ENCODE results near the gene DCAF17. TPM values are rescaled to one million over a fixed set of nuclear protein-coding genes. Genes with fewer than 3 reads are reported as not detected.
A peak's percentile ranks its signal among the peaks of the same experiment; 100 is the strongest.

Gene DCAF17
- polyA plus RNA-seq, 2 donors = 2.5 to 3.3 TPM

- Histone ChIP-seq H3K9me3 (ENCODE audit: control insufficient read depth in 2 of 2, insufficient read depth in 1 of 2, low read depth in 1 of 2, low read length in 1 of 2) (no peaks in the 10 kb centered on the region), H3K4me1 (ENCODE audit: control insufficient read depth in 2 of 2, insufficient read depth in 2 of 2, low read length in 1 of 2) (no peaks in the 10 kb centered on the region), H3K27me3 (ENCODE audit: control insufficient read depth in 1 of 2, insufficient read depth in 2 of 2, low read length in 2 of 2) (no peaks in the 10 kb centered on the region), H3K27ac (ENCODE audit: low read depth in 2 of 2, low read length in 1 of 2) (no peak overlapping the region), H3K36me3 (ENCODE audit: control insufficient read depth in 2 of 2, insufficient read depth in 2 of 2, low read length in 1 of 2) (no peaks in the 10 kb centered on the region), H3K4me3 (ENCODE audit: low read depth in 1 of 2, low read length in 2 of 2) (no peak overlapping the region)
These were observed 34.7 kb upstream of the DCAF17 start for GRCh38 chr2:171399292-171399691.

- H3K4me1 ChIP-seq (ENCODE audit: control insufficient read depth in 2 of 2, insufficient read depth in 2 of 2, low read length in 1 of 2) = no peaks in the 10 kb centered on the region
- no peak overlapping the region for H3K27ac ChIP-seq (ENCODE audit: low read depth in 2 of 2, low read length in 1 of 2)
- WGBS, 2 donors = 83 to 89% methylated on average over 3 of the region's 3 CpGs
- no peaks in the 10 kb centered on the region for H3K36me3 ChIP-seq (ENCODE audit: control insufficient read depth in 2 of 2, insufficient read depth in 2 of 2, low read length in 1 of 2)
- no peak overlapping the region for H3K4me3 ChIP-seq (ENCODE audit: low read depth in 1 of 2, low read length in 2 of 2)
- H3K27me3 ChIP-seq (ENCODE audit: control insufficient read depth in 1 of 2, insufficient read depth in 2 of 2, low read length in 2 of 2) = no peaks in the 10 kb centered on the region
- H3K9me3 ChIP-seq (ENCODE audit: control insufficient read depth in 2 of 2, insufficient read depth in 1 of 2, low read depth in 1 of 2, low read length in 1 of 2) = no peaks in the 10 kb centered on the region
These were observed 33.6 kb upstream of the DCAF17 start for GRCh38 chr2:171400395-171400794.

DNA sequence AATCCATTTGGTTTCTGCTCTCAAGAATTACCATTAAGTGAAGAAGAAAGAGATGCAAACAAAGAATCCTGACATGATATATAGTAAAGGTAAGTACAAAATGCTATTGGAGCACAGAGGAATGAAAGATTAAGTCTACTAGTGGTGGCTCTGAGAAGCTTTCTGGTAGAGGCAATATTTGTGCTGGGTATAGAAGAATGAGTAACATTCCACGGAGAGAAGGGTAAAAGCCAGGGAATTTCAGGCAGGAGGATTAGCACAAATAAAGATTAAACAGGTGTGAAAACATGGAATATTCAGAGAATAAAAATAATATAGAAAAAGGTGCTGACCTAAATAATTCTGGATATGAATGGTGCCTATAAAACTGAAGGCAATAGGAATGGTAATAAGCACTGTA is 32.1 kb upstream of the DCAF17 start:
- no peaks in the 10 kb centered on the region for H3K36me3 ChIP-seq (ENCODE audit: control insufficient read depth in 2 of 2, insufficient read depth in 2 of 2, low read length in 1 of 2)
- no peaks in the 10 kb centered on the region for H3K9me3 ChIP-seq (ENCODE audit: control insufficient read depth in 2 of 2, insufficient read depth in 1 of 2, low read depth in 1 of 2, low read length in 1 of 2)
- H3K27ac ChIP-seq (ENCODE audit: low read depth in 2 of 2, low read length in 1 of 2) = no peak overlapping the region
- H3K27me3 ChIP-seq (ENCODE audit: control insufficient read depth in 1 of 2, insufficient read depth in 2 of 2, low read length in 2 of 2) = no peaks in the 10 kb centered on the region
- H3K4me3 ChIP-seq (ENCODE audit: low read depth in 1 of 2, low read length in 2 of 2) = no peak overlapping the region
- no peaks in the 10 kb centered on the region for H3K4me1 ChIP-seq (ENCODE audit: control insufficient read depth in 2 of 2, insufficient read depth in 2 of 2, low read length in 1 of 2)
- 97% methylated on average over 1 of the region's 1 CpG for WGBS, 2 donors

DNA sequence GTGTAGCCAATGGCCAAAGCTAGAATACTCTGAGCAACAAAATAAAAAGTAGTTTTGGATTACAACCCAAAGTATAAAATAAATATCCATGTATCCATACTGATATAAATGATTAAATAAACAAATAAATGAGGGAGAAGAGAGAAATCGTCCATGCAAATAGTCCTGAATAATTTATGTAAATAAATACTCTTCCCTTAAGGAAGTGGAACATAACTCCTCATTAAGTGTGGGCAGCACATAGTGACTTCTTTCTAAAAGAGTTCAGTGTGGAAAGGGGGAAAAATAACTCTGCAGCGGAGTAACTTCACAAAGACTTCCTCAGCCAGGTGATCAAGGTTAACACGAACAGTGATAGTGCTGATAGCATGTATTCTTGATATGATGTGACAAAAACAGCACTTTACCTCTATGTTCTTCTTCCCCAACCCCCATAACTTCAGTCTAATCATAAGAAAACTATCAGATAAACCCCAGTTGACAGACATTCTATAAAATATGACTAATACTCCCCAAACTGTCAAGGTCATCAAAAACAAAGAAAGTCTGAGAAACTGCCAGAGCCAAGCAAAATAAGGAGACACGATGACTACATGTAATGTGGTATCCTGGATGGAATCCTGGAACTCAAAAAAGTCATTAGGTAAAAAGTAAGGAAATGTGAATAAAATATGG is 31.0 kb upstream of the DCAF17 start:
- Histone ChIP-seq H3K4me1 (ENCODE audit: control insufficient read depth in 2 of 2, insufficient read depth in 2 of 2, low read length in 1 of 2) (no peaks in the 10 kb centered on the region), H3K9me3 (ENCODE audit: control insufficient read depth in 2 of 2, insufficient read depth in 1 of 2, low read depth in 1 of 2, low read length in 1 of 2) (no peaks in the 10 kb centered on the region)
- WGBS, 2 donors = 70 to 81% methylated on average over 4 of the region's 4 CpGs

DNA sequence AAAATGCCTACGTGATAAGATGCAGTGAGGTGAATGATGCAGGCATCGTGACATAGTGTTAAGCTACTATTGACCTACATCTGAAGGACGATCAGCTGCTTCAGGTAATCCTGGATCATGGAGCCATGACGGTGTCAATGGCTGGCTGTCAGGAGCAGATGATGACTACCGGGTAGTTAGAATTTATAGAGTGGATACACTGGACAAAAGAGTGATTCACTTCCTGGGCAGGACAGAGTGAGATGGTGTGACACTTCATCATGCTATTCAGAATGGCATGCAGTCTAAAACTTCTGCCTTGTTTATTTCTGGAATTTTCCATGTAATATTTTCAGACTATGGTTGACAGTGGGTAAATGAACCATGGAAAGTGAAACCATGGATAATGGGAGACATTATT is 29.8 kb upstream of the DCAF17 start:
- Histone ChIP-seq H3K4me3 (ENCODE audit: low read depth in 1 of 2, low read length in 2 of 2) (no peak overlapping the region), H3K4me1 (ENCODE audit: control insufficient read depth in 2 of 2, insufficient read depth in 2 of 2, low read length in 1 of 2) (no peaks in the 10 kb centered on the region), H3K9me3 (ENCODE audit: control insufficient read depth in 2 of 2, insufficient read depth in 1 of 2, low read depth in 1 of 2, low read length in 1 of 2) (no peaks in the 10 kb centered on the region), H3K27me3 (ENCODE audit: control insufficient read depth in 1 of 2, insufficient read depth in 2 of 2, low read length in 2 of 2) (no peaks in the 10 kb centered on the region), H3K27ac (ENCODE audit: low read depth in 2 of 2, low read length in 1 of 2) (no peak overlapping the region), H3K36me3 (ENCODE audit: control insufficient read depth in 2 of 2, insufficient read depth in 2 of 2, low read length in 1 of 2) (no peaks in the 10 kb centered on the region)
- WGBS, 2 donors = 68 to 82% methylated on average over 5 of the region's 5 CpGs

More for the DNA sequence above, 31.0 kb upstream of the DCAF17 start:
- Histone ChIP-seq H3K36me3 (ENCODE audit: control insufficient read depth in 2 of 2, insufficient read depth in 2 of 2, low read length in 1 of 2) (no peaks in the 10 kb centered on the region), H3K27me3 (ENCODE audit: control insufficient read depth in 1 of 2, insufficient read depth in 2 of 2, low read length in 2 of 2) (no peaks in the 10 kb centered on the region), H3K4me3 (ENCODE audit: low read depth in 1 of 2, low read length in 2 of 2) (no peak overlapping the region), H3K27ac (ENCODE audit: low read depth in 2 of 2, low read length in 1 of 2) (no peak overlapping the region)

GRCh38 chr2:171404719-171405118 is 29.3 kb upstream of the DCAF17 start:
- Histone ChIP-seq H3K4me3 (ENCODE audit: low read depth in 1 of 2, low read length in 2 of 2) (no peak overlapping the region), H3K27me3 (ENCODE audit: control insufficient read depth in 1 of 2, insufficient read depth in 2 of 2, low read length in 2 of 2) (no peaks in the 10 kb centered on the region), H3K9me3 (ENCODE audit: control insufficient read depth in 2 of 2, insufficient read depth in 1 of 2, low read depth in 1 of 2, low read length in 1 of 2) (no peaks in the 10 kb centered on the region), H3K27ac (ENCODE audit: low read depth in 2 of 2, low read length in 1 of 2) (peak overlapping the region in 1 of 2 donors; percentile 19), H3K4me1 (ENCODE audit: control insufficient read depth in 2 of 2, insufficient read depth in 2 of 2, low read length in 1 of 2) (no peaks in the 10 kb centered on the region), H3K36me3 (ENCODE audit: control insufficient read depth in 2 of 2, insufficient read depth in 2 of 2, low read length in 1 of 2) (no peaks in the 10 kb centered on the region)
- 89 to 94% methylated on average over 2 of the region's 2 CpGs for WGBS, 2 donors

DNA sequence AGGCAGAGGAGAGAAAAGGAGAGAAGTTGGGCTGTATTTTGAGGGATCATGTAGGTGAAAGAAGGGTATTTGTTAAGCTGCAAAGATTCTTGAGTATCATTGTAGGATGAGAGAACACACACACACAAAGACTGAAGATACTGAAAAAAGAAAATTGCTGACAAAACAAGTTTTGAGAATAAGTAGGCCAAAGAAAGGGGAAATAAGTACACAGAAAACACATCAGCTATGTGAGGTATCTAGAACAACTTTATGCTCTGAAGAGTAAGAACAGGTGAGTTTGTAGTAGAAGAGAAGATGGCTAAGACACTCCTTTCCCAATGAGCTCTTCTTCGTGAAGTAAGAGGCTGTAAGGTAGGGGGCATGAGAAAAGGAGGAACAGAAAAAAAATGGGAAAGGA is 28.5 kb upstream of the DCAF17 start:
- Histone ChIP-seq H3K9me3 (ENCODE audit: control insufficient read depth in 2 of 2, insufficient read depth in 1 of 2, low read depth in 1 of 2, low read length in 1 of 2) (no peaks in the 10 kb centered on the region), H3K27me3 (ENCODE audit: control insufficient read depth in 1 of 2, insufficient read depth in 2 of 2, low read length in 2 of 2) (no peaks in the 10 kb centered on the region), H3K4me3 (ENCODE audit: low read depth in 1 of 2, low read length in 2 of 2) (no peak overlapping the region), H3K4me1 (ENCODE audit: control insufficient read depth in 2 of 2, insufficient read depth in 2 of 2, low read length in 1 of 2) (no peaks in the 10 kb centered on the region), H3K27ac (ENCODE audit: low read depth in 2 of 2, low read length in 1 of 2) (no peak overlapping the region), H3K36me3 (ENCODE audit: control insufficient read depth in 2 of 2, insufficient read depth in 2 of 2, low read length in 1 of 2) (no peaks in the 10 kb centered on the region)
- whole genome bisulfite sequencing, 2 donors = 92 to 96% methylated on average over 1 of the region's 1 CpG

DNA sequence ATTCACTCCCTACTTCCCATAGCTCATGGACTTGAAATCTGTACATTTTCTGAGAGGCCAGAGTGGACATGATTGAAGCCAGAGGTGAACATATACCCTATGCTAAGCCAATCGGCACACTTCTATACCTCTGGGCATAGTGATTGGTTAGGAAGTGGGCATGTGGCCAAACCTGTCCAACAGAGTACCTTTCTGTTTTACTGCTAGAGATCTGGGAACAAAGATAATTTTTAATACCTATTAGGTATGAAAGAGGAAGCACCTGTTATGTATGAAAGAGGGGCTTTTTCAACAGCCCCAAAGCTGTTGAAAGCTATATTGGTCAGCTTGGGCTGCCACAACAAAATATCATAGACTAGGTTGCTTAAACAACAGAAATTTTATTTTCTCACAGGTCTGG is 28.0 kb upstream of the DCAF17 start:
- Histone ChIP-seq H3K36me3 (ENCODE audit: control insufficient read depth in 2 of 2, insufficient read depth in 2 of 2, low read length in 1 of 2) (no peaks in the 10 kb centered on the region), H3K27me3 (ENCODE audit: control insufficient read depth in 1 of 2, insufficient read depth in 2 of 2, low read length in 2 of 2) (no peaks in the 10 kb centered on the region), H3K9me3 (ENCODE audit: control insufficient read depth in 2 of 2, insufficient read depth in 1 of 2, low read depth in 1 of 2, low read length in 1 of 2) (no peaks in the 10 kb centered on the region), H3K4me3 (ENCODE audit: low read depth in 1 of 2, low read length in 2 of 2) (no peak overlapping the region), H3K4me1 (ENCODE audit: control insufficient read depth in 2 of 2, insufficient read depth in 2 of 2, low read length in 1 of 2) (no peaks in the 10 kb centered on the region), H3K27ac (ENCODE audit: low read depth in 2 of 2, low read length in 1 of 2) (no peak overlapping the region)
- WGBS, 2 donors = 71 to 86% methylated on average over 1 of the region's 1 CpG

DNA sequence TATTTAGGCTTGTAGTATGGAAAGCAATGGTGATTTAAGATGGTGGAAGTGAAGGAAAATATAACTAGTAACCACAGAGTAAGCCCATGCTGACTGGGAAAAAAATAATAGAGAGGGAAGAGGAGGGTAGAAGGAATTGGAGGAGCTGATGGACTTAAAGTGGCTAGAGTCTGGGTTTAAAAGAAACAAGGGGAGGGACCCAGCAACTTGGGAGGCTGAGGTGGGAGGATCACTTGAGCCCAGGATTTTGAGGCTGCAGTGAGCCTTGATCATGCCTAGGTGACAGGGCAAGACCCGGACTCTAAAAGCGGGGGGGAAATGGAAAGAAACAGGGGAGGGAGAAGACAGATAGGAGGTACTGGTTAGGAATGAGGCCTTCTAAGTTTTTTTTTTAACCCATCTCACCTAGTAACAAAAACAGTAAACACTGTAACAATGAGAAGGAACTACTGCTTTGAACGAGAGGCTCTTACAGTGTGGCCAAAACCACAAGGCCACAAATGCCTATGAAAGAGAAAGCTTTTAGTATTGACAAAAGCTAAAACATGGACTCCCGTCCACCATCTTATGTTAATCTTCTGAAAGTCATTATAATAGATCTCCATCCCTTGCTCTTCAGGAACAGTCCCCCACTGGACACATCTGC is 26.9 kb upstream of the DCAF17 start:
- Histone ChIP-seq H3K9me3 (ENCODE audit: control insufficient read depth in 2 of 2, insufficient read depth in 1 of 2, low read depth in 1 of 2, low read length in 1 of 2) (no peaks in the 10 kb centered on the region), H3K36me3 (ENCODE audit: control insufficient read depth in 2 of 2, insufficient read depth in 2 of 2, low read length in 1 of 2) (no peaks in the 10 kb centered on the region), H3K4me3 (ENCODE audit: low read depth in 1 of 2, low read length in 2 of 2) (no peak overlapping the region), H3K4me1 (ENCODE audit: control insufficient read depth in 2 of 2, insufficient read depth in 2 of 2, low read length in 1 of 2) (no peaks in the 10 kb centered on the region), H3K27me3 (ENCODE audit: control insufficient read depth in 1 of 2, insufficient read depth in 2 of 2, low read length in 2 of 2) (no peaks in the 10 kb centered on the region), H3K27ac (ENCODE audit: low read depth in 2 of 2, low read length in 1 of 2) (no peak overlapping the region)
- 85 to 92% methylated on average over 4 of the region's 4 CpGs for WGBS, 2 donors

- H3K27me3 ChIP-seq (ENCODE audit: control insufficient read depth in 1 of 2, insufficient read depth in 2 of 2, low read length in 2 of 2) = no peaks in the 10 kb centered on the region
- H3K4me3 ChIP-seq (ENCODE audit: low read depth in 1 of 2, low read length in 2 of 2) = no peak overlapping the region
- 91 to 96% methylated on average over 1 of the region's 1 CpG for WGBS, 2 donors
- H3K36me3 ChIP-seq (ENCODE audit: control insufficient read depth in 2 of 2, insufficient read depth in 2 of 2, low read length in 1 of 2) = no peaks in the 10 kb centered on the region
- H3K4me1 ChIP-seq (ENCODE audit: control insufficient read depth in 2 of 2, insufficient read depth in 2 of 2, low read length in 1 of 2) = no peaks in the 10 kb centered on the region
- no peaks in the 10 kb centered on the region for H3K9me3 ChIP-seq (ENCODE audit: control insufficient read depth in 2 of 2, insufficient read depth in 1 of 2, low read depth in 1 of 2, low read length in 1 of 2)
- H3K27ac ChIP-seq (ENCODE audit: low read depth in 2 of 2, low read length in 1 of 2) = no peak overlapping the region
These were observed 26.4 kb upstream of the DCAF17 start for GRCh38 chr2:171407676-171408044.

Measured in esophagus (tissue), 2 donors.